OCI-LY1 (cell line): ENCODE data around the gene CHST15.

Experiments used
- CTCF ChIP-seq: fragments of 200-600 bp; sonication (generic), shearing (Covaris generic); IDR thresholded peaks from 2 replicates; pipeline ENCODE4 v1.5.1; 2017; ENCODE audit warnings: mild to moderate bottlenecking, antibody characterized with exemption, low read length, moderate library complexity, mixed read lengths
- EZH2 ChIP-seq: fragments of 200-600 bp; sonication (generic), shearing (Covaris generic); IDR thresholded peaks from 2 replicates; pipeline ENCODE4 v1.8.0; 2017; ENCODE audit warnings: borderline replicate concordance, mixed run types, mild to moderate bottlenecking, antibody characterized with exemption, low read length, moderate library complexity, mixed read lengths

GRCh38 chr10:124096494-124096893 lies 3.1 kb upstream of the CHST15 start:
- TF ChIP-seq CTCF (no peak), EZH2 (no peak)
